Breast epithelium (tissue), 4 donors: ENCODE data around the gene CFAP20DC. TPM values are rescaled to one million over a fixed set of nuclear protein-coding genes. Genes with fewer than 3 reads are reported as not detected.
"Not testable (repeated sequence)": the region's sequence is repeated elsewhere in the genome, so short reads cannot be mapped to it uniquely, and the experiment has no call there.

ENCODE experiments used
- DNase-seq, 2 donors: peaks; one replicate each; pipeline ENCODE4 v3.0.0-alpha.2; 2019; ENCODE audit warnings: low spot score in 2 of 2
- H3K27ac ChIP-seq, 2 donors: fragments of 200-600 bp; sonication (generic) in 1 of 2; one replicate each; pipeline ENCODE4 v1.5.1; 2016 to 2019; ENCODE audit warnings: mild to moderate bottlenecking in 1 of 2
- H3K27me3 ChIP-seq, 2 donors: fragments of 200-600 bp; sonication (generic) in 1 of 2; one replicate each; pipeline versions ENCODE4 v1.5.1 to v1.6.0; 2017 to 2019; ENCODE audit warnings: control low read depth in 1 of 2, mild to moderate bottlenecking in 1 of 2
- H3K36me3 ChIP-seq: fragments of 200-600 bp; one replicate; pipeline ENCODE4 v1.5.1; 2019
- H3K4me1 ChIP-seq, 2 donors: fragments of 200-600 bp; sonication (generic); one replicate each; pipeline ENCODE4 v1.5.1; 2016 to 2019; ENCODE audit warnings: control low read depth in 1 of 2
- H3K4me3 ChIP-seq, 3 donors: fragments of 200-600 bp; sonication (generic); 1 replicate in 2 of 3; 2 replicates in 1 of 3; pipeline ENCODE4 v1.5.1; 2016 to 2019; ENCODE audit warnings: mild to moderate bottlenecking in 3 of 3, moderate library complexity in 2 of 3
- H3K9me3 ChIP-seq, 2 donors: fragments of 200-600 bp; sonication (generic) in 1 of 2; one replicate each; pipeline ENCODE4 v1.5.1; 2016 to 2019; ENCODE audit warnings: control low read depth in 1 of 2
- POLR2A ChIP-seq: fragments of 450-650 bp; IDR thresholded peaks from one replicate; pipeline ENCODE4 v1.6.1; 2016; ENCODE audit warnings: antibody characterized with exemption, mild to moderate bottlenecking, moderate library complexity
- POLR2AphosphoS5 ChIP-seq, 3 donors: sonication (generic); formaldehyde crosslinking; IDR thresholded peaks; one replicate each; pipeline ENCODE4 v1.6.1; 2017; ENCODE audit warnings: antibody characterized with exemption in 3 of 3
- intact Hi-C: fragments of 100-400 bp; cut with DNase I; formaldehyde crosslinking; loops from one replicate; pipeline ENCODE4 v1.15.1; 2023; ENCODE audit warnings: low total_unique reads
- total RNA-seq, 3 donors: library from RNA; depleted of rRNA; stranded (reverse); fragments of >200 nt; gene quantifications; one replicate each; pipeline ENCODE4 v1.1.0, GENCODE V29; 2016
- TF ChIP-seq, protein P1 (sequence below), 3 donors: fragments of 450-650 bp; IDR thresholded peaks; one replicate each; pipeline ENCODE4 v1.5.1; 2016 to 2017; ENCODE audit warnings: antibody characterized with exemption in 3 of 3, mild to moderate bottlenecking in 3 of 3, moderate library complexity in 3 of 3

CFAP20DC gene
- total RNA-seq, 3 donors from 2014 or later, result 0.44 to 3.3 (median 2.4) TPM

DNA sequence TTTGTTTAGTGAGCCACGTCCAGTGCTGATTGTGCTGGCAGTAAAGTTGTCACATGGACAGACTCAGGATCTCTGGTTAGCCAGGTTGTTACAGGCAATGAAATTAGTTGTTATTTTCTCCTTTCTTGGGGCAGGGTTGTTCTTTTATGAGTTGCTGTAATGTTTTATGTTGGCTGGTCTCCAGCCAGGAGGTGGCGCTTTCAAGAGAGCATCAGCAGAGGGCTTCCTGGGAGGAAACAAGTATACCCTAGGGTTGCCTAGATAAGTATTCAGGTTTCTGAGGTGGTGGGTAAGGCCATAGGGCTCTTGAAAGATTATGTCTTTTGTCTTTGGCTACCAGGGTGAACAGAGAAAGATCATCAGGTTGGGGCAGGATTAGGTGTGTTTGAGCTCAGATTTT, 14.5 kb upstream of the CFAP20DC start:
- DNase-seq, result no peak
- intact Hi-C loops, result no loop called here
- no peaks in the 10 kb centered on the region for H3K36me3 ChIP-seq
- no peak overlapping the region for H3K4me3 ChIP-seq
- TF ChIP-seq POLR2A (no peak), POLR2AphosphoS5 (IDR thresholded peaks at IDR 0.05) (no peak)
- TF ChIP-seq, protein P1, sequence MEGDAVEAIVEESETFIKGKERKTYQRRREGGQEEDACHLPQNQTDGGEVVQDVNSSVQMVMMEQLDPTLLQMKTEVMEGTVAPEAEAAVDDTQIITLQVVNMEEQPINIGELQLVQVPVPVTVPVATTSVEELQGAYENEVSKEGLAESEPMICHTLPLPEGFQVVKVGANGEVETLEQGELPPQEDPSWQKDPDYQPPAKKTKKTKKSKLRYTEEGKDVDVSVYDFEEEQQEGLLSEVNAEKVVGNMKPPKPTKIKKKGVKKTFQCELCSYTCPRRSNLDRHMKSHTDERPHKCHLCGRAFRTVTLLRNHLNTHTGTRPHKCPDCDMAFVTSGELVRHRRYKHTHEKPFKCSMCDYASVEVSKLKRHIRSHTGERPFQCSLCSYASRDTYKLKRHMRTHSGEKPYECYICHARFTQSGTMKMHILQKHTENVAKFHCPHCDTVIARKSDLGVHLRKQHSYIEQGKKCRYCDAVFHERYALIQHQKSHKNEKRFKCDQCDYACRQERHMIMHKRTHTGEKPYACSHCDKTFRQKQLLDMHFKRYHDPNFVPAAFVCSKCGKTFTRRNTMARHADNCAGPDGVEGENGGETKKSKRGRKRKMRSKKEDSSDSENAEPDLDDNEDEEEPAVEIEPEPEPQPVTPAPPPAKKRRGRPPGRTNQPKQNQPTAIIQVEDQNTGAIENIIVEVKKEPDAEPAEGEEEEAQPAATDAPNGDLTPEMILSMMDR (IDR thresholded peaks at IDR 0.05), result no peak
- H3K27me3 ChIP-seq, result no peaks in the 10 kb centered on the region
- no peak overlapping the region for H3K27ac ChIP-seq
- no peaks in the 10 kb centered on the region for H3K4me1 ChIP-seq
- H3K9me3 ChIP-seq, result peaks cover 0 to 7% of the 10 kb centered on the region in 2 donors

DNA sequence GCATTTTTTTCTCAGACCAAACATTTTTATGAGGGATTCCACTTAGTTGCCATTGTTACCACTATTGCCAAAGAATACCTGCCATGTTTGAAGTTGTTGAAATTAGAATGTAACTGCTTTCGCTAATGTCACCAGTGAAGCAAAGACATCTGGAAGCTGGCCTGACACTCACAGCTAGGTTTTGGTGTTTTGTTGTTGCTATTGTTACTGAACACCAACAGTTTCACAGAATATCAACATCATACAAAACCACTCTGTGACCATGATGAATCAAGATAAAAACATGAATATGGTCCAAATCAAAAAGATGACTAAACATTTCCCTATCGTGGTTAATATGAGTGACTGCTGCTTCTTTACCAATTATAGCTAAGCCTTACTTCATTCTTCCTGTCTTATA, 6.9 kb upstream of the CFAP20DC start:
- Histone ChIP-seq H3K36me3 (no peaks in the 10 kb centered on the region), H3K4me1 (no peaks in the 10 kb centered on the region), H3K27me3 (no peaks in the 10 kb centered on the region), H3K9me3 (no peaks in the 10 kb centered on the region), H3K4me3 (no peak overlapping the region), H3K27ac (no peak overlapping the region)
- intact Hi-C loops, result no loop called here
- no peak for DNase-seq
- TF ChIP-seq, protein P1 (IDR thresholded peaks at IDR 0.05), result no peak
- TF ChIP-seq POLR2AphosphoS5 (IDR thresholded peaks at IDR 0.05) (no peak), POLR2A (no peak)

DNA sequence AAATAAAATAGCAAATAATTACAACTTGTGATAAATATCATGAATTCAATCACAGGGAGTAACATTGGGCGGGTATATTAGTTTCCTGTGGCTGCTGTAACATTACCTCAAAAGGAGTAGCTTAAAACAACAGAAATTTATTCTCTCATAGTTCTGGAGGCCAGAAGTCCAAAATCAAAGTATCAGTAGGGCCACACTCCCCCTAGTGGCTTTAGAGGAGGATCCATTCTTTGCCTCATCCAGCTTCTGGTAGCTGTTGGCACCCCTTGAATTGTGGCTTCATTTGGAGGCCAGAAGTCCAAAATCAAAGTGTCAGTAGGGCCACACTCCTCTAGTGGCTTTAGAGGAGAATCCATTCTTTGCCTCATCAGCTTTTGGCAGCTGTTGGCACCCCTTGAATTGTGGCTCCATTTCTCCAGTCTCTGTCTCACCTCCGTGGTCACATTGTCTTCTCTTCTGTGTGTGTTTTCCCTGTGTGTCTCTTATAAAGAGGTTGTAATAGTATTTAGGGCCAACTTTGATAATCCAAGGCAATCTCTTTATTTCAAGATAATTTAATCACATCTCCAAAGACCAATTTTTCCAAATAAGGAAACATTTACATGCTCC, 3.1 kb upstream of the CFAP20DC start:
- no peak overlapping the region for H3K27ac ChIP-seq
- DNase-seq, result no peak
- TF ChIP-seq POLR2A, result no peak
- TF ChIP-seq, protein P1 (IDR thresholded peaks at IDR 0.05), result peak in 2 of 3 donors; percentile 18 to 46
- TF ChIP-seq POLR2AphosphoS5 (IDR thresholded peaks at IDR 0.05), result no peak
- H3K36me3 ChIP-seq, result no peaks in the 10 kb centered on the region
- H3K4me1 ChIP-seq, result no peaks in the 10 kb centered on the region
- no peaks in the 10 kb centered on the region for H3K27me3 ChIP-seq
- no peak overlapping the region for H3K4me3 ChIP-seq
- H3K9me3 ChIP-seq, result no peaks in the 10 kb centered on the region
- intact Hi-C loops, result no loop called here

DNA sequence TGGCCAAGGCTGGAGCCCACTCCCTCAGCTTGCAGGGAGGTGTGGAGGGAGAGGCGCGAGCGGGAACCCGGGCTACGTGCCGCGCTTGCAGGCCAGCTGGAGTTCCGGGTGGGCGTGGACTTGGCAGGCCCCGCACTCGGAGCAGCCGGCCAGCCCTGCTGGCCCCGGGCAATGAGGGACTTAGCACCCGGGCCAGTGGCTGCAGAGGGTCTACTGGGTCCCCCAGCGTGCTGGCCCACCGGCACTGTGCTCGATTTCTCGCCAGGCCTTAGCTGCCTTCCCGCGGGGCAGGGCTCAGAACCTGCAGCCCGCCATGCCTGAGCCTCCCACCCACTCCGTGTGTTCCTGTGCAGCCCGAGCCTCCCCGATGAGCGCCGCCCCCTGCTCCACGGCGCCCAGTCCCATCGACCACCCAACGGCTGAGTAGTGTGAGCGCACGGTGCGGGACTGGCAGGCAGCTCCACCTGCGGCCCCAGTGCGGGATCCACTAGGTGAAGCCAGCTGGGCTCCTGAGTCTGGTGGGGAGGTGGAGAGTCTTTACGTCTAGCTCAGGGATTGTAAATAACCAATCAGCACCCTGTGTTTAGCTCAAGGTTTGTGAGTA, 1.1 kb upstream of the CFAP20DC start:
- intact Hi-C loops, H3K9me3 ChIP-seq, H3K36me3 ChIP-seq, H3K4me1 ChIP-seq, H3K27ac ChIP-seq, DNase-seq, H3K4me3 ChIP-seq, H3K27me3 ChIP-seq: not testable (repeated sequence)

DNA sequence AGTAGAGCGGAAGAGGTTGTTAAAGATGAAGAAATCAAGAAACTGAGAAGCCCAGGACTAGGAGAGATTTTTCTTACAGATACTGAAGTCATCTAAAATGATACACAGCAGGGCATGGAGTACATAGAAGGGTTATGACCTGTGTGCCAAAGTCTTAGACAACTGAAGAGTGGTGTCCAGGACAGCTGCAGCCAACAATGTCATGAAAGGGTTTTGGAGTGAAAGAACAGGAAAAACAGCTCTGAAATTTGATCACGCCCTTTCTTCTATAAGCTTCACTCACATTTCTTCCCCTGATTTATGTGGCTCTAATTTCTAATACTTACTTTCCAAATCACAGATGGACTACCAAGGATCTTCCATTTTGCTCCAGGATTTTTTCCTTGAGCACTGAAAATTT, 3.0 kb downstream of the CFAP20DC start:
- no peaks in the 10 kb centered on the region for H3K36me3 ChIP-seq
- no peaks in the 10 kb centered on the region for H3K9me3 ChIP-seq
- DNase-seq, result no peak
- TF ChIP-seq POLR2A (no peak), POLR2AphosphoS5 (IDR thresholded peaks at IDR 0.05) (no peak)
- TF ChIP-seq, protein P1 (IDR thresholded peaks at IDR 0.05), result no peak
- H3K27me3 ChIP-seq, result no peaks in the 10 kb centered on the region
- no peak overlapping the region for H3K27ac ChIP-seq
- intact Hi-C loops, result no loop called here
- no peaks in the 10 kb centered on the region for H3K4me1 ChIP-seq
- no peak overlapping the region for H3K4me3 ChIP-seq
